Type B pancreatic cell (in vitro differentiated cells): ENCODE data around the gene SERPINE2. TPM values are rescaled to one million over a fixed set of nuclear protein-coding genes. Genes with fewer than 3 reads are reported as not detected.

ENCODE experiments used
- DNase-seq: peaks from one replicate; pipeline ENCODE4 v3.0.0; 2021; ENCODE audit warnings: mixed read lengths; ENCODE audit not compliant: unreplicated experiment; ENCODE audit errors: extremely low spot score
- H3K27ac Mint-ChIP-seq: 2 replicates; pipeline ENCODE4 v1.8.0; 2021; ENCODE audit warnings: mild to moderate bottlenecking, mixed read lengths
- H3K27me3 Mint-ChIP-seq: 2 replicates; pipeline ENCODE4 v1.8.0; 2021; ENCODE audit warnings: mixed read lengths
- H3K36me3 Mint-ChIP-seq: 2 replicates; pipeline ENCODE4 v1.8.0; 2021; ENCODE audit warnings: mixed read lengths
- H3K4me1 Mint-ChIP-seq: one replicate; pipeline ENCODE4 v1.8.0; 2021; ENCODE audit warnings: mixed read lengths; ENCODE audit not compliant: unreplicated experiment
- H3K4me3 Mint-ChIP-seq: 2 replicates; pipeline ENCODE4 v1.8.0; 2021; ENCODE audit warnings: mild to moderate bottlenecking, mixed read lengths
- H3K9me3 Mint-ChIP-seq: 2 replicates; pipeline ENCODE4 v1.8.0; 2021; ENCODE audit warnings: mixed read lengths
- total RNA-seq: library from RNA; stranded (reverse); gene quantifications from 2 replicates; pipeline ENCODE4 v1.2.1, GENCODE V29; 2021; ENCODE audit warnings: low replicate concordance
- TF ChIP-seq, protein P1 (sequence below): fragments of 200-600 bp; sonication (generic); conservative IDR thresholded peaks from 2 replicates; pipeline ENCODE4 v1.5.0; 2021; ENCODE audit warnings: antibody characterized with exemption, mild to moderate bottlenecking

The SERPINE2 gene
- total RNA-seq, 1 donor from 2014 or later: 37.4 TPM

- peaks cover 15% of the 10 kb centered on the region for H3K27me3 Mint-ChIP-seq
- H3K27ac Mint-ChIP-seq: no peak overlapping the region
- TF ChIP-seq, protein P1, sequence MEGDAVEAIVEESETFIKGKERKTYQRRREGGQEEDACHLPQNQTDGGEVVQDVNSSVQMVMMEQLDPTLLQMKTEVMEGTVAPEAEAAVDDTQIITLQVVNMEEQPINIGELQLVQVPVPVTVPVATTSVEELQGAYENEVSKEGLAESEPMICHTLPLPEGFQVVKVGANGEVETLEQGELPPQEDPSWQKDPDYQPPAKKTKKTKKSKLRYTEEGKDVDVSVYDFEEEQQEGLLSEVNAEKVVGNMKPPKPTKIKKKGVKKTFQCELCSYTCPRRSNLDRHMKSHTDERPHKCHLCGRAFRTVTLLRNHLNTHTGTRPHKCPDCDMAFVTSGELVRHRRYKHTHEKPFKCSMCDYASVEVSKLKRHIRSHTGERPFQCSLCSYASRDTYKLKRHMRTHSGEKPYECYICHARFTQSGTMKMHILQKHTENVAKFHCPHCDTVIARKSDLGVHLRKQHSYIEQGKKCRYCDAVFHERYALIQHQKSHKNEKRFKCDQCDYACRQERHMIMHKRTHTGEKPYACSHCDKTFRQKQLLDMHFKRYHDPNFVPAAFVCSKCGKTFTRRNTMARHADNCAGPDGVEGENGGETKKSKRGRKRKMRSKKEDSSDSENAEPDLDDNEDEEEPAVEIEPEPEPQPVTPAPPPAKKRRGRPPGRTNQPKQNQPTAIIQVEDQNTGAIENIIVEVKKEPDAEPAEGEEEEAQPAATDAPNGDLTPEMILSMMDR: no peak
- H3K4me3 Mint-ChIP-seq: no peak overlapping the region
- H3K9me3 Mint-ChIP-seq: peaks cover 8% of the 10 kb centered on the region
- no peaks in the 10 kb centered on the region for H3K36me3 Mint-ChIP-seq
- no peak for DNase-seq
- no peaks in the 10 kb centered on the region for H3K4me1 Mint-ChIP-seq
These were observed 33.6 kb upstream of the SERPINE2 start for GRCh38 chr2:224072541-224073188.

DNA sequence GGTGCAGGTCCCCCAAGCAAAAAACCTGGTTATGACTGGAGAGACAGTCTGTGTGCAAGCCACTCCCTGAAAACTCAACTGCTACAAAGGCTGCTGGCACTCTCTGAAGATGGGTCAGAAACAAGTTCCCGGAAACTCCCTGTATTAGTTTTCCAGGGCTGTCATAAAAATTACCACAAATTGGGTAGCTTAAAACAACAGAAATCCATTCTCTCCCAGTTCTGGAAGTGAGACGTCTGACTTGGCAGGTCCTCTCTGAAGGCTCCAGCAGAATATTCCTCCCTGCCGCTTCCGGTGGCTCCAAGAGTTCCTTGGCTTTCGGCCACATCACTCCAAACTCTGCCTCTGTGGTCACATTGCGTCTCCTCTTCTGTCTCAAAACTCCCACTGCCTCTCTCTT, 30.1 kb upstream of the SERPINE2 start:
- TF ChIP-seq, protein P1: no peak
- no peak overlapping the region for H3K4me3 Mint-ChIP-seq
- H3K27ac Mint-ChIP-seq: no peak overlapping the region
- H3K27me3 Mint-ChIP-seq: peaks cover 25% of the 10 kb centered on the region
- no peak for DNase-seq
- H3K9me3 Mint-ChIP-seq: peaks cover 5% of the 10 kb centered on the region
- no peaks in the 10 kb centered on the region for H3K36me3 Mint-ChIP-seq
- no peaks in the 10 kb centered on the region for H3K4me1 Mint-ChIP-seq

DNA sequence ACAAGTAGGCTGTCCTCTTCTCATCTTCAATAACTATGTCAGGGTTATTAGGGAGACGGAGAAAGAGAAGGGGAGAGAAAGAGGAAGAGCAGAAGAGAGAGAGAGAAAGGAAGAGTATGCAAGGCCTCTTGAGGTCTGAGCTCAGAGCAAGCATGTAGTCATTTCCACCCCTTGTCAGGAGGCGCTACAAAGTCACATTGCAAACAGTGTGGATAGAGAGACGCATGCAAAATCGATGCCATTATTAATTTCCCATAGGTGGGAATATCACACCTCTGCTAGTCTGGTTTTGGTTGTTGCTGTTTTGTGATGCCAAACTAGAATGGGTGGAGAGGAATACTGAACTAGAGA, 24.2 kb upstream of the SERPINE2 start:
- Mint-ChIP-seq H3K4me1 (no peaks in the 10 kb centered on the region), H3K9me3 (no peaks in the 10 kb centered on the region), H3K27me3 (peaks cover 29% of the 10 kb centered on the region), H3K4me3 (no peak overlapping the region), H3K36me3 (no peaks in the 10 kb centered on the region), H3K27ac (no peak overlapping the region)
- DNase-seq: no peak
- TF ChIP-seq, protein P1: no peak

DNA sequence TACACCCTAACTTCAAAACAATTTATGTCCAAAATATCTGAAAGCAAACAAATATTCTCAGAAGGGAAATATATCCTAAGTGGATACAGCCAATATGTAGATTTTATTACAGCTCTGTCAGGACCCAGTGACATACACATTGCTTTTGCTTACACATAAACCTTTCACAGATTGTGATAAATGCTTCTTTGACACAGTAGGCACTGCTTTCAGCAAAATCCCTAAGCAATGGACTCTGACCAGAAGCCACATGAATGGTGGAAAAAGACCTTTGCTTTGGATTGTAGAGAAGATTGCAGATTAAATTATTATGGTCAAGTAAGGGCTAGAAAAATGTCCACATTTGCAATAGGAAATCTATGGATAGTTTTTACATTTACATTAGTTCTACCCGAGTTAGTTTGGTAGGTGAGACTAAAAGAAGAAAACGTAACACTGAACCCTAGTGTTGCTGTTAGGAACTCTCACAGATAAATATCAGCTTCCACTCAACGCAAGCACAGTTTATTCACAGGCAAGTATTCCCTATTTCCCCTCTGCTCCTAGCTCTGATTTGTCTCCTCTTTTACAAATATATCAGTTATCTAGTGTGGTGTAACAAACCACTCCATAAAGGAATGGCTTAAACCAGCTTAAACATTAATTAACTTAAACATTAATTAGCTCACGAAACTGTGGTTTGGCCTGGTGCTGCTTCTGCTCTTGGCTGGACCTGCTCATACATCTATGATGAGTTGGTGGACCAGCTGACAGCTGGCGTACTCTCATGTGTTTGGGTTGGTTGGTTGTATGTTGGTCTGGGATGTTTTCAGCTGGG, 23.6 kb upstream of the SERPINE2 start:
- no peaks in the 10 kb centered on the region for H3K9me3 Mint-ChIP-seq

GRCh38 chr2:224060783-224061482, 21.8 kb upstream of the SERPINE2 start:
- Mint-ChIP-seq H3K36me3 (no peaks in the 10 kb centered on the region), H3K4me1 (no peaks in the 10 kb centered on the region), H3K4me3 (no peak overlapping the region), H3K27ac (no peak overlapping the region), H3K27me3 (peaks cover 17% of the 10 kb centered on the region), H3K9me3 (no peaks in the 10 kb centered on the region)
- no peak for DNase-seq
- TF ChIP-seq, protein P1: no peak

More for the DNA sequence above, 23.6 kb upstream of the SERPINE2 start:
- Mint-ChIP-seq H3K36me3 (no peaks in the 10 kb centered on the region), H3K4me1 (no peaks in the 10 kb centered on the region), H3K4me3 (no peak overlapping the region), H3K27ac (no peak overlapping the region), H3K27me3 (peaks cover 23% of the 10 kb centered on the region)
- TF ChIP-seq, protein P1: no peak
- no peak for DNase-seq
